NCI-H1694 (cell line): ENCODE measurements around the gene TMPRSS6.

Experiments used
- DNase-seq: peaks from one replicate; lab custom pipeline; 2025; lab: John Stamatoyannopoulos, UW

The TMPRSS6 gene

GRCh38 chr22:37109242-37109917 lies at the start of gene TMPRSS6:
Gene TMPRSS6, minus strand, starts transcription at chr22:37109713. Its CDS starts 6,296 bp downstream, at chr22:37103417.
- no peak for DNase-seq

- no peak for DNase-seq
These were observed 49.4 kb upstream of the TMPRSS6 start for GRCh38 chr22:37158963-37159290.

- DNase-seq: no peak
These were observed 48.2 kb upstream of the TMPRSS6 start for GRCh38 chr22:37157516-37158285.

GRCh38 chr22:37156686-37157435 lies 47.3 kb upstream of the TMPRSS6 start:
- DNase-seq: no peak

GRCh38 chr22:37155971-37156370 lies 46.5 kb upstream of the TMPRSS6 start:
- DNase-seq: no peak

- no peak for DNase-seq
These were observed 45.6 kb upstream of the TMPRSS6 start for GRCh38 chr22:37154925-37155712.

GRCh38 chr22:37153901-37154300 lies 44.4 kb upstream of the TMPRSS6 start:
- DNase-seq: no peak

- DNase-seq: no peak
These were observed 41.9 kb upstream of the TMPRSS6 start for GRCh38 chr22:37151401-37151800.

GRCh38 chr22:37150701-37151100 lies 41.2 kb upstream of the TMPRSS6 start:
- no peak for DNase-seq

- DNase-seq: no peak
These were observed 39.5 kb upstream of the TMPRSS6 start for GRCh38 chr22:37148742-37149665.

- DNase-seq: no peak
These were observed 38.6 kb upstream of the TMPRSS6 start for GRCh38 chr22:37148031-37148651.

- no peak for DNase-seq
These were observed 37.9 kb upstream of the TMPRSS6 start for GRCh38 chr22:37147186-37147990.

- no peak for DNase-seq
These were observed 37.1 kb upstream of the TMPRSS6 start for GRCh38 chr22:37146507-37147180.

GRCh38 chr22:37146051-37146385 lies 36.5 kb upstream of the TMPRSS6 start:
- DNase-seq: no peak

GRCh38 chr22:37145180-37146050 lies 35.9 kb upstream of the TMPRSS6 start:
- no peak for DNase-seq

- no peak for DNase-seq
These were observed 34.7 kb upstream of the TMPRSS6 start for GRCh38 chr22:37144180-37144554.

GRCh38 chr22:37141971-37142370 lies 32.5 kb upstream of the TMPRSS6 start:
- DNase-seq: no peak

GRCh38 chr22:37141476-37141875 lies 32.0 kb upstream of the TMPRSS6 start:
- DNase-seq: no peak
